Activated T-cell treated with anti-CD3 and anti-CD28 coated beads, Interleukin-2, amount 50 U/mL, for 4 hours (primary cell): ENCODE results near the gene SH3YL1. TPM values are rescaled to one million over a fixed set of nuclear protein-coding genes. Genes with fewer than 3 reads are reported as not detected.
A peak's percentile ranks its signal among the peaks of the same experiment; 100 is the strongest.

Experiments used
- ATAC-seq, 2 donors: fragments of 200-7000 bp; cut with Tn5 transposase; one replicate each; pipeline ENCODE4 v1.10.0; 2021
- DNase-seq: peaks from one replicate; pipeline ENCODE4 v3.0.0-alpha.2; 2020
- H3K27me3 Mint-ChIP-seq: one replicate; pipeline ENCODE4 v1.8.0; 2021; ENCODE audit warnings: low read depth, mixed read lengths
- H3K36me3 Mint-ChIP-seq: one replicate; pipeline ENCODE4 v1.8.0; 2022; ENCODE audit warnings: mixed read lengths; ENCODE audit not compliant: insufficient read depth
- H3K4me1 Mint-ChIP-seq: one replicate; pipeline ENCODE4 v1.8.0; 2021; ENCODE audit warnings: low read depth, mixed read lengths
- H3K4me3 Mint-ChIP-seq: one replicate; pipeline ENCODE4 v1.8.0; 2021; ENCODE audit warnings: mild to moderate bottlenecking, moderate library complexity, mixed read lengths
- H3K9me3 Mint-ChIP-seq: one replicate; pipeline ENCODE4 v1.8.0; 2021; ENCODE audit warnings: mixed read lengths
- total RNA-seq, 3 donors: library from RNA; stranded (reverse); gene quantifications; one replicate each; pipeline ENCODE4 v1.2.1, GENCODE V29; 2021

SH3YL1 gene
- total RNA-seq, 3 donors from 2014 or later, result 12.9 to 14.7 (median 13.9) TPM

DNA sequence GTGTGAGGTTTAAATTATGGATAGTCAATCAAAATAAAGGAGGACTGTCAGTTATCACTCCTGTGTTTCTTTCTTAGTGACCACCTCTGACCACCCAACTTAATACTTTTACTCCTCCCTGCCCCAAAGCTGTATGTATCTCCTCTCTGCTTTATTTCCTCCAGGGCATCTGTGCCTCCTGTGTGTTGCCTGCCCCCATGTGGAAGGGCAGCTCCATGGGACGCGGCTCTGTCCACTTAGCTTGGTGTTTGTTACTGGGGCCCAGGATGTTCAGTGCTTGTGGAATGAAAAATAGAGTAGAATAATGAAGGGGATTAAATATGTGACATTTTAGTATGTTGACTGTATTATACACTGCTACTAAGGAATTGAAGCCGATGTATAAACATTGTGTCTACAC is 10.7 kb upstream of the SH3YL1 start:
- Mint-ChIP-seq H3K9me3 (no peaks in the 10 kb centered on the region), H3K36me3 (peaks cover 46% of the 10 kb centered on the region), H3K4me3 (no peak overlapping the region), H3K4me1 (peaks cover 22% of the 10 kb centered on the region), H3K27me3 (no peaks in the 10 kb centered on the region)
- DNase-seq (no peak), ATAC-seq (no peak)

DNA sequence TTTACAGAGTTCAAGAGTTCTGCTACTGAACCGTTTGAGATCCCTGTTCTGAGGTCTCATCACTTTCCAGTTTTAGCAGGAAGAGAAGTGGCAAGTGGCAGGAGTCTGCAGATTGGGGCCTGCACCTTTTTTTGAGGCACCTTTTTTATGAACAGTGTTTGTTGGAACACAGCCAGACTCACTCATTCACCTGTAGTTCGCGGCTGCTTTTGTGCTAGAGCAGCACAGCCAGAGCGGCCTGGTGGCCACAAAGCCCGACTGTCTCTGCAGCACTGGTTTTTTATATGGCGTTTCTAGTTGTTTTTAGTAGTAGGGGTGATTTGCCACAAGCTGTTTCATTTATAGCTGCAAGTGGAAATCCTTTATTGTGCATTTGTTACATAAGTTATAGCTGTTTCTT is 9.5 kb upstream of the SH3YL1 start:
- no peak for ATAC-seq
- no peaks in the 10 kb centered on the region for H3K27me3 Mint-ChIP-seq
- no peak for DNase-seq
- peaks cover 30% of the 10 kb centered on the region for H3K4me1 Mint-ChIP-seq
- no peaks in the 10 kb centered on the region for H3K9me3 Mint-ChIP-seq
- H3K4me3 Mint-ChIP-seq, result no peak overlapping the region
- peaks cover 43% of the 10 kb centered on the region for H3K36me3 Mint-ChIP-seq

DNA sequence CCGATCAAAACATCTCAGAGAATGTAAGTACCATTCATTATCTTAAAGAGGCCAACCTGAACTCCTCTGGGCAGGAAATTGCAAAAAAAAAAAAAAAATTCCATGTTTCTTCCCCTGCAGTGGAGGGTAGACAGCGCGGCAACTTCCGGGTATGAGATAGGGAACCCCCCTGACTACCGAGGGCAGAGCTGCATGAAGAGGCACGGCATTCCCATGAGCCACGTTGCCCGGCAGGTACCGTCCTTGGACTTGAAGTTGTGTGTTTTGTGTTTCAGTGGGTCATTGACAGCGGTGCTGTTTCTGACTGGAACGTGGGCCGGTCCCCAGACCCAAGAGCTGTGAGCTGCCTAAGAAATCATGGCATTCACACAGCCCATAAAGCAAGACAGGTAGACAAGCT is 8.1 kb upstream of the SH3YL1 start:
- Mint-ChIP-seq H3K9me3 (no peaks in the 10 kb centered on the region), H3K27me3 (no peaks in the 10 kb centered on the region), H3K4me1 (peaks cover 41% of the 10 kb centered on the region), H3K36me3 (peaks cover 36% of the 10 kb centered on the region), H3K4me3 (no peak overlapping the region)
- DNase-seq, result no peak
- no peak for ATAC-seq

DNA sequence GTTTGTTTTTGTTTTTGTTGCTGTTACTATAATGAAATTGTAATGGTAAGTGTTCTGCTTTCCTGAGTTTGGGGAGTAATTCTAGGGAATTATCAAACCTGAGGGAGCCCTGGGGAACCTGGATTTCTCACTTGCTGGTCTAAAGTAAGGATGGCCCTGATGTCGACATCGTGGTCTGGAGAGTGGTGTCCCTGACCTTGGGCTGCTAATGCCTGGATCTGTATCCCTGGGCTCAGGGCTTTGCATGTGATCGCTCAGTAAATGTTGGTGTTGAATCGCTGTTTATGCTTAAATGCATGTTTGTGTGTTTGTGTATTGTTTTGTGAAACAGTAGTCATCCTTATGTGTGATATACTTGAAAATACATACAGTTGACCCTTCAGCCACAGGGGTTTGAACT is 7.0 kb upstream of the SH3YL1 start:
- DNase-seq (no peak), ATAC-seq (no peak)
- H3K4me1 Mint-ChIP-seq, result peaks cover 51% of the 10 kb centered on the region
- peaks cover 33% of the 10 kb centered on the region for H3K36me3 Mint-ChIP-seq
- no peaks in the 10 kb centered on the region for H3K27me3 Mint-ChIP-seq
- no peaks in the 10 kb centered on the region for H3K9me3 Mint-ChIP-seq
- H3K4me3 Mint-ChIP-seq, result no peak overlapping the region

DNA sequence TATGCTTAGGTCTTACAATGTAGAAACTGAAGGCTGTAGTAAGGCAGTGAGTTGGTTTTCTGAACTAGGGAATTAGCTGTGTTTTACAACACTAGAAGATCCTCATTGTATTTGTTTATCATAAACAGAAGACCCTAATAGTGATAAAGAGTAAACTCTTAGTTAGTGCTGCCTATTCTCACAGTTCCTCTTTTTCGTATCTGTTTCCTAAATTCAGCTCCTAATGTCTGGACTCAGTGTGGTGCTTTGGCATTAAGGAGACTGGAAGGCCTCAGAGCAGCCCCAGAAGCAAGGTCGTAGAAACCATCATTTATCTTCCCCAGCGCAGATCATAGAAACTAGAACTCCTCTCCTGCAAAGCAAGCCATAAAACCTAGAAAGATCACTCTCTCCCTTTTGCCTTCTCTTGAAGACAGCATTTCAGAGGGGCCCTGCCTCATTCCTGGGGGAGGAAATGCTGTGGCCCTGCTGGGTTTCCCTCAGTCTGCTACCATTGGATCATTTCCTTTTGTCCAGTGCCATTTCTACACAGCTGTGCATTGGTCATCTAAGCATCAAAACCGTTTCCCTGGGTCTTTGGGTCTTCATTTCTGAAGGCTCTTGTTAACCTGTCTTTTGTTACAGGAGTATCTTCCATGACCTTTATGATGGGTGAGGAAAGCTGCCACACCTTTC is 5.7 kb upstream of the SH3YL1 start:
- ATAC-seq (no peak), DNase-seq (no peak)
- no peaks in the 10 kb centered on the region for H3K9me3 Mint-ChIP-seq
- no peak overlapping the region for H3K4me3 Mint-ChIP-seq
- H3K27me3 Mint-ChIP-seq, result no peaks in the 10 kb centered on the region
- H3K4me1 Mint-ChIP-seq, result peaks cover 55% of the 10 kb centered on the region
- H3K36me3 Mint-ChIP-seq, result peaks cover 27% of the 10 kb centered on the region

DNA sequence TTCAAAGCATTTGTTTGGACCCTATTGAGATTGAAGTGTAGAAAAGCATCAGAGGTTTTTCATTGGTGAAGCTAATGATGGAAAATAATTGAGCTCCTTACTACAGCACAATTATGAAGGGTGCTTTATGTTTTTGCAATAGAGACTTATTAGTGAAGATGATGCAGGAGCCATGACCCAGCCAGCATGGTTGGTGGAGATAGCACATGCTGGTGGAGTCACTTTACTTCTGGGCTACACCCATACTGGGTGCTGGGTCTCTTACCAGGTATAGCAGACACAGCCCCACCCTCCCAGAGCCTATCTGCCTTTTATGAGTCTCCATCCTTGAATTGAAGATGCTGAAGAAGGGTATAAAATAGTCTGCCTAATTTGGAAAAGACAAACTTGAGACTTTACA is 4.5 kb upstream of the SH3YL1 start:
- no peak for ATAC-seq
- H3K9me3 Mint-ChIP-seq, result no peaks in the 10 kb centered on the region
- H3K36me3 Mint-ChIP-seq, result peaks cover 27% of the 10 kb centered on the region
- H3K27me3 Mint-ChIP-seq, result no peaks in the 10 kb centered on the region
- DNase-seq, result no peak
- no peak overlapping the region for H3K4me3 Mint-ChIP-seq
- H3K4me1 Mint-ChIP-seq, result peaks cover 55% of the 10 kb centered on the region

DNA sequence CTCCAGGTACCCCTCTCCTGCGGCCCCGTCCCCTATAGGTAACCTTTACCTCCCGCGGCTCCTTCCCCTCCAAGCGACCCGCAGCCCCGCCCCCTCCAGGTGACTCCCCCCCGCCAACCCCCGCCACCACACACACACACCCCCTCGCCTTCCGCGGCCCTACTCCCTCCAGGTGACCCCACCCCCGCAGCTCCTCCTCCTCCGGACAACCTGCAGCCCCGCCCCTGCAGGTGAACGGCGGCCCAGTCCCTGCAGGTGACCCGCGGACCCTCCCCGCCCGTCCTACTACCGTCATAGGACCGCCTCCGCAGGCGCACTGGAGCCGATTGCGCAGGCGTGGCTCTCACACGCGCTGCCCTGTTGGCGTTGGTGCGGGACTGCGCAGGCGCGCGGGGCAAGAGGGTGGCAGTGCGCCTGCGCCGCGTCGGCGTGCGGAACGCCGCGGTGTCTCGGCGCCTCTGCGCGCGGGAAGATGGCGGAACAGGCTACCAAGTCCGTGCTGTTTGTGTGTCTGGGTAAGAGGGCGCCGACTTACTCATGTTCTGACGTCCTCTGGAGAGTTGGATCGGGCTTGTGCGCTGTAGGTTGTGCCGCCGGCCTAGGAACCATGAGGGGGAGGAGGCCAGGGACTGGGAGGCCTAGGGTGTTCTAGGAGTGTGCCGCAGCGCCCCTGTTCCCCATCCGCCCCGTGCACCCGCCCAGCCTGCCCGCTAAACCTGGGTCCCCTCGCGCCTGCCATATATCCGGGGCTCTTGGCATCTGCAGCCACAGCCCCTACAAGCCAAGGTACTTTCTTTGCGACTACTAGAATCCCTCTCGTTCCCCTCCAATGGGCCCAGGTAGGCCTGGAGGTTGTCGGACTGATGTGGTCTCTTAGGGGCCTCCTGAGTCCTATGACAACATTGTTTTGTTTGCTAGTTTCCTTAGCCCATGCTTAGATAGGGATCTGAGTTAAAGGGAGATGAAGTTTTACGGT is 949 bp upstream of the SH3YL1 start, which contains the start of gene ACP1:
Gene ACP1, plus strand, starts transcription at position 455 of the 976 bp plus-strand sequence. Its CDS starts 18 bp downstream, at position 473.
- Mint-ChIP-seq H3K9me3 (no peaks in the 10 kb centered on the region), H3K27me3 (no peaks in the 10 kb centered on the region), H3K4me3 (peak within 1 kb of the TSS; percentile 92), H3K36me3 (peaks cover 21% of the 10 kb centered on the region), H3K4me1 (peaks cover 45% of the 10 kb centered on the region)
- peak; percentile 95 for DNase-seq
- peak; percentile 86 to 89 for ATAC-seq

DNA sequence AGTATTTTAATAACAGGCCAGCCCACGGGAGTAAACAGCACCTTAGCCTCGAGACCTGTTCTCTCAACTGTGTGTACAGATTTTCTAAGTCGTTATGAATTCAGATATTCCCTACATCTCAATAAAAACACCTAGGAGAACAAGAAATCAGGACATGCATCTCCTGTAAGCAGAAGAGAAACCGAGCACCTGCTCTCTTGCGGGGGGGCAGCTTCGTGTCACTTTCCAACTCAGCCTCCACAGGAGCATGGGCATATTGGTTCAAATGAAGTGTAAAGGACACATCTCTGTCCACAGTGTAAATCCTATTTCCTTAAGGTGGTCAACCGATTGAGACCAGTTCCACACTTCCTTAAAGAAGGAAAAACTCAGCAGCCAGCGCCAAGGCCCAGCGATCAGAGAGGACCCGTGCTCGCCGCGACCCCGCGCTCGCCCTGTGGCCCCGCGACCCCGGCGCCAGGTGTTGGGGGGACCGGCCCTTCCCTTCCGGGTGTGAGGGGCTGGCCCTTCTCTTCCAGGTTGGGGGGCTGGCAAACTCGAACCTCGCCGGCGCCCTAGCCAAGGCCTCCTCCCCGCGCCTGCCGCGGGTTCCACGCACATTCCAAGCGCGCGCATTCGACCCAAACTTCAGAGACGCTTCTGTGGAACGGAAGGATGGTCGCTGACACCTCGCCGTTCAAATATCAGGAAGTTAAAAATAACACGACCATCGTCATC is 652 bp downstream of the SH3YL1 start:
- no peak for DNase-seq
- no peak for ATAC-seq
- peaks cover 32% of the 10 kb centered on the region for H3K4me1 Mint-ChIP-seq

DNA sequence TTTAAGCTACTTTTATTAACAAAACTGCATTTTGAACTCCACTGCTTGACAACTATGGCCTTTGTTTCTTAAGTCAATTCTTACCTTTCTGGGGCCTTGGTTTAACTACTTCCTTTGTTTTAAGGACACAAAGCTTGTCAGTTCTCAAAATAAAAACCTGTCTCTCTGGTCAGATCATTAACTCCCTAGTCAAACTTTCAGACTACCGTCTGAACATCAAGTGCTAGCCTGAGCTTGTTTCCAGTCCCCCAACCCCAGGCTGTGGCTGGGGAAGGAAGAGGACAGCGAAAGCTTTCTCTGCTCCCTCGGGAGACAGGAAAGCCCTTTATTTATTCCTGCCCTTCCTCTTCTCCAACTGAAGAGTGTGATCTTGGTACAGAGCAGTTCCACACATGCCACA is 1.7 kb downstream of the SH3YL1 start:
- no peak for ATAC-seq
- no peak for DNase-seq
- Mint-ChIP-seq H3K4me3 (peak overlapping the region; percentile 2), H3K36me3 (peaks cover 22% of the 10 kb centered on the region), H3K4me1 (peaks cover 25% of the 10 kb centered on the region), H3K27me3 (no peaks in the 10 kb centered on the region), H3K9me3 (peaks cover 12% of the 10 kb centered on the region)

More for the DNA sequence above, 652 bp downstream of the SH3YL1 start:
- no peaks in the 10 kb centered on the region for H3K27me3 Mint-ChIP-seq
- H3K36me3 Mint-ChIP-seq, result peaks cover 24% of the 10 kb centered on the region
- peak overlapping the region; percentile 92 for H3K4me3 Mint-ChIP-seq
- peaks cover 7% of the 10 kb centered on the region for H3K9me3 Mint-ChIP-seq

DNA sequence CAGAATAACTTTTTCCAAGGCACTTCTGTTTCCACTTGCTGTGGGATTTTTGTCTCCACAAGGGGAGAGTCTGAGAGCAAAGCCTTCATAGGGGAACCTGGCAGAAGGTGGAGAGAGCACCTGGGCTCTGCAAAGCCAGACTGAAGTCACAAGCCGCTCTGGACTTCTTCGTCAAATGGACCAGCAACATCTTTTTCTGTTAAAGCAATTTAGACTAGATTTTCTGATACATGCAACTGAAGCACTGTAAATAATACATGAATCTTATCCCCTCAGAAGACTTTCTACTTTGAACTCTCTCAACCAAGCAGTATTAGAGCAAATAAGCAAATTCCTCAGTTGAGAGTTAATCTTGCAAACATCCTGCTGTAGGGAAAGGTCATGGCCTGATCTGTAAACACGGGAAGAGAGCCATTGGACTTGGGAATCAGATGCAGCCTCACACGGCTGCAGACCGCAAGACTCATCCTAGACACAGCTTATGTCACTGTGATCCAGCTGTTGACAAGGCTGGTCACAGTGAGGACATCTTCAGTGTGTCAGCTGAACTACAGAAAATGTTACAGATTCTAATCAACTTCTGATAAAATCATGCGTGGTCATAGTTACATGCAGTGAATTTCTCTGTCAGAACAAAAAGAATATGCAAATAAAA is 3.2 kb downstream of the SH3YL1 start:
- DNase-seq, result no peak
- Mint-ChIP-seq H3K4me3 (no peak overlapping the region), H3K27me3 (no peaks in the 10 kb centered on the region), H3K36me3 (peaks cover 18% of the 10 kb centered on the region), H3K4me1 (peaks cover 11% of the 10 kb centered on the region), H3K9me3 (peaks cover 12% of the 10 kb centered on the region)
- ATAC-seq, result no peak

DNA sequence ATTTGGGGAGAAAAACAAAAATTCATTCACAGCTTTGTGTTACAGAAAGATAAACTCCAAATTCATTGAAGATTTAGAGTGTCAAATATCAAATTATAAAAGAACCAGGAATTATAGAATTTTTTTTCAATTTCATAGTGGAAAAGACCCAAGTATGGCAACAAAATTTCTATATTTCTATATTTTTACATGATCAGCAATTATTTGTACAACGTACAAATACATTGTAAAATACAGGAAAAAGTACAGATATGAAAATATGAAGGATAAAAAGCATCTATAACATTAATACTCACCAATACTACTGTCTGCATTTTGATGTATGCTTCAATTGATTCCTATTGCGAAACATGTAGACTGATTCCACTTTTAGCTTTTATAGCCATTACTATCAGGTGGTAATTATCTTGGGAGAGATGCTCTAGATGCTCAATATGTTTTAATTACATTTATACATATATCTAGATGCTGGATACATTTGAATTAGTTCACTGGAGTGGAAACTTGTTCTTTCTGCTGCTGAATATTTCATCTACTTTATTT is 4.0 kb downstream of the SH3YL1 start:
- no peak for ATAC-seq
- Mint-ChIP-seq H3K9me3 (peaks cover 12% of the 10 kb centered on the region), H3K4me1 (peaks cover 9% of the 10 kb centered on the region), H3K4me3 (no peak overlapping the region), H3K36me3 (peaks cover 18% of the 10 kb centered on the region), H3K27me3 (no peaks in the 10 kb centered on the region)
- no peak for DNase-seq

DNA sequence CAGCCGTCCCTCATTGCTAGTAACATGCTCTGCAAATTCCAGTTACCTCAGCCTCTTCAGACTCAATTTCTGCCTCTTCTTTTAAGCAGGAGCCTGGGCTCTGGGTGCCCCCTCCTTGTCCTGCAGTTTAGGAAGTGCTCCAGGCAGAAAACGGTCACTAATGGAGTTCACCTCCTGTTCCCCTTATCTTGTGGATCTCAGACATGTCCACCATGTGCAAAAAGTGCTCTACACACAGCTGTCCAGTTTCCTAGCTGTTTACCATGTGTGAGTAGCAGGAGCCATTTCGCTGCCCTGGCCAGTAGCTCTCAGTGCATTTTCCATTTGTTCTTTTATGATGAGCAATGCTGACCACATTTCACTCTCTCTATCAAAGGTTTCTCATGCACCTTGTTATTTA is 4.9 kb downstream of the SH3YL1 start:
- Mint-ChIP-seq H3K4me3 (no peak overlapping the region), H3K4me1 (peaks cover 9% of the 10 kb centered on the region), H3K27me3 (no peaks in the 10 kb centered on the region), H3K9me3 (peaks cover 12% of the 10 kb centered on the region), H3K36me3 (peaks cover 18% of the 10 kb centered on the region)
- ATAC-seq (no peak), DNase-seq (no peak)

DNA sequence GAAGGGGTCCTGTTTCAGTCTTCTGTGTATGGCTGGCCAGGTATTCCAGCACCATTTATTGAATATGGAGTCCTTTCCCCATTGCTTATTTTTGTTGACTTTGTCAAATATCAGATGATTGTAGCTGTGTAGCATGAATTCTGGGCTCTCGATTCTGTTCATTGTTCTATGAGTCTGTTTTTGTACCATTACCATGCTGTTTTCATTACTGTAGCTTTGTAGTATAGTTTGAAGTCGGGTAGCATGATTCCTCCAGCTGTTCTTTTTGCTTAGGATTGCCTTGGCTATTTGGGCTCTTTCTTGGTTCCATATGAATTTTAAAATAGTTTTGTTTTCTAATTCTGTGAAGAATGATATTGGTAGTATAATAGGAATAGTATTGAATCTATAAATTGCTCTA is 6.0 kb downstream of the SH3YL1 start:
- ATAC-seq (no peak), DNase-seq (no peak)
- Mint-ChIP-seq H3K27me3 (no peaks in the 10 kb centered on the region), H3K9me3 (peaks cover 12% of the 10 kb centered on the region), H3K36me3 (peaks cover 18% of the 10 kb centered on the region), H3K4me1 (peaks cover 6% of the 10 kb centered on the region), H3K4me3 (no peak overlapping the region)

DNA sequence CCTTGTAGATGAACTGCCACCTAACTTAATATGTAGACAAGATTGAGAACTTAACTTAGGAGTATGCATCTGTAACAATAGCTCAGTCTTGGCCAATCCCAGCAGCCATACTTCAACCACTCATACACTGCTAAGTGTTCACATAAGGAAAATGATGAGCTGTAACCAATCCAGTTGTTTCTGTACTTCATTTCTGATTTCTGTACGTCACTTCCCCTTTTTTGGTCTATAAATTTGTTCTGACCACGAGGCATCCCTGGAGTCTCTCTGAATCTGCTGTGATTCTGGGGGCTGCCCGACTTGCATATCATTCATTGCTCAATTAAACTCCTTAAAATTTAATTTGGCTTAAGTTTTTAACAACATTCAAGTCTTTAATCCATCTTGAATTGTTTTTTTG is 6.4 kb downstream of the SH3YL1 start:
- no peaks in the 10 kb centered on the region for H3K27me3 Mint-ChIP-seq
- H3K36me3 Mint-ChIP-seq, result peaks cover 18% of the 10 kb centered on the region
- peaks cover 1% of the 10 kb centered on the region for H3K4me1 Mint-ChIP-seq
- peaks cover 12% of the 10 kb centered on the region for H3K9me3 Mint-ChIP-seq
- DNase-seq (no peak), ATAC-seq (no peak)
- no peak overlapping the region for H3K4me3 Mint-ChIP-seq
